ENCODE data around the gene EDA. TPM values are rescaled to one million over a fixed set of nuclear protein-coding genes. Genes with fewer than 3 reads are reported as not detected.

Gene EDA
- total RNA-seq, 2 donors from 2014 or later = 2.0 to 6.1 TPM

DNA sequence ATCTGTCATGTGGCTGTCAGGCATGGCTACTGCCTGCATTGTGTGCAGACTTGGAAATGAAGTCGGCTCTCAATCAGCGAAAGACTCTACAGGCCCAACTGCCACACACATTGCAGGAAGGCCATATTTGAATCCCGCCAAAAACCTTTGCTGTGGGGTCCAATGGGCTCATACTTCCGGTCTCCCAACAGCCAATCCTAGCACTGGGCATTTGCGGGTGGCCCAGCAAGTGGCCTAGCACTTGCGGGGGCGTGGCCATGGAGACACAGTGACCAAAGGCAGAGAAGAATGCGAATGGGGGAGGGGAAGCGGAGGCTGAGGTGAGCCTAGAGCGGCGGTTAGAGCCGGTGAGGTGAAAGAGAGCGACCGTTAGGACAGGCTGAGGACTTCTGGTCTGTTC lies 446.2 kb downstream of the EDA start, which contains the start of gene OTUD6A:
TSS of gene OTUD6A (plus strand) at position 382 of the 400 bp plus-strand sequence. CDS start 68 bp downstream, outside the sequence.
- H3K27me3 ChIP-seq (replicated peaks; ENCODE audit: insufficient read depth) = no peaks in the 10 kb centered on the region
- ATAC-seq (ENCODE audit: insufficient number of reproducible peaks, low FRiP score, low read depth) = no peak
- DNase-seq (ENCODE audit: low spot score) = no peak
- H3K27ac ChIP-seq = no peak within 1 kb of the TSS
- no peak within 1 kb of the TSS for H3K4me3 ChIP-seq
- H3K9me3 ChIP-seq = no peaks in the 10 kb centered on the region
- H3K4me1 ChIP-seq (ENCODE audit: control insufficient read depth in 1 of 2, low read depth in 2 of 2) = no peaks in the 10 kb centered on the region
- H3K36me3 ChIP-seq = no peaks in the 10 kb centered on the region
- TF ChIP-seq, protein P1, sequence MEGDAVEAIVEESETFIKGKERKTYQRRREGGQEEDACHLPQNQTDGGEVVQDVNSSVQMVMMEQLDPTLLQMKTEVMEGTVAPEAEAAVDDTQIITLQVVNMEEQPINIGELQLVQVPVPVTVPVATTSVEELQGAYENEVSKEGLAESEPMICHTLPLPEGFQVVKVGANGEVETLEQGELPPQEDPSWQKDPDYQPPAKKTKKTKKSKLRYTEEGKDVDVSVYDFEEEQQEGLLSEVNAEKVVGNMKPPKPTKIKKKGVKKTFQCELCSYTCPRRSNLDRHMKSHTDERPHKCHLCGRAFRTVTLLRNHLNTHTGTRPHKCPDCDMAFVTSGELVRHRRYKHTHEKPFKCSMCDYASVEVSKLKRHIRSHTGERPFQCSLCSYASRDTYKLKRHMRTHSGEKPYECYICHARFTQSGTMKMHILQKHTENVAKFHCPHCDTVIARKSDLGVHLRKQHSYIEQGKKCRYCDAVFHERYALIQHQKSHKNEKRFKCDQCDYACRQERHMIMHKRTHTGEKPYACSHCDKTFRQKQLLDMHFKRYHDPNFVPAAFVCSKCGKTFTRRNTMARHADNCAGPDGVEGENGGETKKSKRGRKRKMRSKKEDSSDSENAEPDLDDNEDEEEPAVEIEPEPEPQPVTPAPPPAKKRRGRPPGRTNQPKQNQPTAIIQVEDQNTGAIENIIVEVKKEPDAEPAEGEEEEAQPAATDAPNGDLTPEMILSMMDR (IDR thresholded peaks at IDR 0.05) = no peak

DNA sequence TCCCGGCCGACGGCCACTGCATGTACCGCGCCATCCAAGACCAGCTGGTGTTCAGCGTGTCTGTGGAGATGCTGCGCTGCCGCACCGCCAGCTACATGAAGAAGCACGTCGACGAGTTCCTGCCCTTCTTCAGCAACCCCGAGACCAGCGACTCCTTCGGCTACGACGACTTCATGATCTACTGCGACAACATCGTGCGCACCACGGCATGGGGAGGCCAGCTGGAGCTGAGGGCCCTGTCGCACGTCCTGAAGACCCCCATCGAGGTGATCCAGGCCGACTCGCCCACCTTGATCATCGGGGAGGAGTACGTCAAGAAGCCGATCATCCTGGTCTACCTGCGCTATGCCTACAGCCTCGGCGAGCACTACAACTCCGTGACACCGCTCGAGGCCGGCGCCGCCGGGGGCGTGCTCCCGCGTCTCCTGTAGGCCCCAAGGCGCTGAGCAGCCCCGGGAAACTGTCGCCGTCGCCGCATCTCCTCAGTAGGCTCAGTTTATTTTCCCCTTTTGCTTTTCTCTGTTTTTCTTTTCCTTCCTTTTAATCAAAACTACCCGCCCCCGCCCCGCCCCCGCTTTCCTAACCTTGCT lies 447.1 kb downstream of the EDA start:
- Histone ChIP-seq H3K4me1 (ENCODE audit: control insufficient read depth in 1 of 2, low read depth in 2 of 2) (no peaks in the 10 kb centered on the region), H3K4me3 (no peak overlapping the region), H3K27ac (no peak overlapping the region), H3K36me3 (no peaks in the 10 kb centered on the region), H3K27me3 (replicated peaks; ENCODE audit: insufficient read depth) (no peaks in the 10 kb centered on the region), H3K9me3 (no peaks in the 10 kb centered on the region)
- DNase-seq (ENCODE audit: low spot score) = no peak
- no peak for ATAC-seq (ENCODE audit: insufficient number of reproducible peaks, low FRiP score, low read depth)
- TF ChIP-seq, protein P1 (IDR thresholded peaks at IDR 0.05) = no peak

DNA sequence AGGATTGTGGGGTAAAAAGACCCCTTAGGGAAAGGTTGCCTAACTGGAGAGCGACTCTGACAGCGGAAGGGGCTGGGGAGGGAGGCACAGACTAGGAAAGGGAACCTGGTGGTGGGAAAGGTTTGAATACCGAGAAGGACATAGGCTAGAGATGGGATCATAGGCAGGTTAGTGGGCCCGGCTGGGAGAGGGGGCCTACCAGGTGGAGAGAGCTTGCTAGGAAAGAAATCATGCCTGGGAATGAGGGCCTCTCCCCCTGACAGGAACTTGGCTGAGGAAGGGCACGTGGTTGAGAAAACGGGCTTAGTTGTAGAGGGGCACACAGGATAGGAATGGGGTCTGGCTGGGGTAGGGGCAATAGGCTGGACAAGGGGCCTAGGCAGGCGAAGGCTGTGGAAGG lies 450.7 kb downstream of the EDA start:
- no peaks in the 10 kb centered on the region for H3K9me3 ChIP-seq
- no peak for DNase-seq (ENCODE audit: low spot score)
- TF ChIP-seq, protein P1 (IDR thresholded peaks at IDR 0.05) = no peak
- H3K27me3 ChIP-seq (replicated peaks; ENCODE audit: insufficient read depth) = no peaks in the 10 kb centered on the region
- no peak overlapping the region for H3K4me3 ChIP-seq
- ATAC-seq (ENCODE audit: insufficient number of reproducible peaks, low FRiP score, low read depth) = no peak
- H3K4me1 ChIP-seq (ENCODE audit: control insufficient read depth in 1 of 2, low read depth in 2 of 2) = no peaks in the 10 kb centered on the region
- H3K36me3 ChIP-seq = no peaks in the 10 kb centered on the region
- H3K27ac ChIP-seq = no peak overlapping the region

DNA sequence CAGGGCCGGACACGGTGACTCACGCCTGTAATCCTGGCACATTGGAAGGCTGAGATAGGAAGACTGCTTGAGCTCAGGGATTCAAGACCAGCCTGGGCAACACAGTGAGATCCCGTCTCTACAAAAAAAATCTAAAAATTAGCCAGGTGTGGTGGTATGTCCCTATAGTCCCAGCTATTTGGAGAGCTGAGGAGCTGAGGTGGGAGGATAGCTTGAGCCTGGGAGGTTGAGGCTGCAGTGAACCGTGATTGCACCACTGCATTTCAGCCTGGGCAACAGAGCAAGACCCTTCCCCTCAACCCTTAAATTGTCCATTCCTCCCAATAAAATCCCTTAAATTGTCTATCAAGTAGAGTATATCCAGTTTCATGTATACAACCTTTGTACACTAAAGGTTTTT lies 463.4 kb downstream of the EDA start:
- H3K4me3 ChIP-seq = no peak overlapping the region
- TF ChIP-seq, protein P1 (IDR thresholded peaks at IDR 0.05) = no peak
- no peaks in the 10 kb centered on the region for H3K4me1 ChIP-seq (ENCODE audit: control insufficient read depth in 1 of 2, low read depth in 2 of 2)
- no peaks in the 10 kb centered on the region for H3K9me3 ChIP-seq
- no peaks in the 10 kb centered on the region for H3K27me3 ChIP-seq (replicated peaks; ENCODE audit: insufficient read depth)
- H3K27ac ChIP-seq = no peak overlapping the region
- DNase-seq (ENCODE audit: low spot score) = no peak
- ATAC-seq (ENCODE audit: insufficient number of reproducible peaks, low FRiP score, low read depth) = no peak
- H3K36me3 ChIP-seq = no peaks in the 10 kb centered on the region

DNA sequence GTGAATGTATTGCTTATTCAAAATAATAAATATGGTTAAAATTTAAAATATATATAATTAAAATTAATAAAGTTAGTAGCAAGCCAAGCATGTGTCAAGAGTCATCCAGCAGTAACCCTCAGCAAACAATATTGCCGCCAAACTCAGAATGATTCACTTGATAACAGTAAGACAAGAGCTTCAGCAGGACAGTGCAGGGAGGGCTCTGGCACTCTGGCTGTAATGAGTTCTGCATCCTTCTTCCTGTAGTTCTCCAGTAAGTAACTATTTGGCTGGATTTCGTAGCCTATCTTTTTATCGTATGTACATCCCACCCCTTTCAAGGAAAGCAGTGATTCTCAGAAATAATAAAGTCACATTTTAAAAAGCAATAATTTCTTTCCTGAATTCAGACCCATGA lies 464.0 kb downstream of the EDA start:
- Histone ChIP-seq H3K36me3 (no peaks in the 10 kb centered on the region), H3K4me1 (ENCODE audit: control insufficient read depth in 1 of 2, low read depth in 2 of 2) (no peaks in the 10 kb centered on the region), H3K4me3 (no peak overlapping the region), H3K9me3 (no peaks in the 10 kb centered on the region), H3K27me3 (replicated peaks; ENCODE audit: insufficient read depth) (no peaks in the 10 kb centered on the region), H3K27ac (no peak overlapping the region)
- no peak for ATAC-seq (ENCODE audit: insufficient number of reproducible peaks, low FRiP score, low read depth)
- DNase-seq (ENCODE audit: low spot score) = no peak
- TF ChIP-seq, protein P1 (IDR thresholded peaks at IDR 0.05) = no peak

All from thoracic aorta (tissue), 2 donors.